ENCODE measurements around the gene LTBP3.
A peak's percentile ranks its signal among the peaks of the same experiment; 100 is the strongest.

Gene LTBP3

GRCh38 chr11:65503949-65504673 is 54.0 kb downstream of the LTBP3 start:
- ChIA-PET POLR2A (interaction anchor here (0.6 to 28.2 kb wide), 8 partner anchors 16 to 123 kb away, joined by 3 to 1129 read pairs (median 22); partner anchors contain the start of genes FAM89B, NEAT1 and ZNRD2), CTCF (interaction anchor here (0.5 to 7.3 kb wide), 7 partner anchors 10 to 301 kb away, joined by 3 to 69 read pairs (median 4); no protein-coding TSS in a partner anchor)
- TF ChIP-seq PATZ1 (tag by site-specific recombination; IDR thresholded peaks at IDR 0.05) (peak; percentile 33; the same call in 1 of the 2 replicates), PRDM6 (tag by site-specific recombination; IDR thresholded peaks at IDR 0.05) (peak; percentile 42), ZNF558 (tag by site-specific recombination; IDR thresholded peaks at IDR 0.05) (no peak), ZNF513 (tag by site-specific recombination; IDR thresholded peaks at IDR 0.05) (no peak), ZXDB (tag by site-specific recombination; IDR thresholded peaks at IDR 0.05) (0 out of 2 replicates have a peak, but pooled peaks have one; percentile 9)
- Histone ChIP-seq H3K9me3 (ENCODE audit: control insufficient read depth, insufficient read depth, low read depth, low read length) (no peaks in the 10 kb centered on the region), H3K36me3 (ENCODE audit: control insufficient read depth in 2 of 2, insufficient read depth in 1 of 2, low read length in 2 of 2) (peaks cover 0 to 70% of the 10 kb centered on the region in 2 experiments; a peak in 2 of 3 replicates), H3K4me1 (ENCODE audit: control insufficient read depth, insufficient read depth, low read length) (no peaks in the 10 kb centered on the region), H3K4me3 (ENCODE audit: low read depth, low read length) (peak overlapping the region; percentile 98), H3K27ac (ENCODE audit: extremely low read depth, low read depth, low read length) (0 out of 2 replicates have a peak overlapping the region, but pooled peaks have one; percentile 12)

GRCh38 chr11:65503368-65503948 is 54.7 kb downstream of the LTBP3 start:
- Histone ChIP-seq H3K9me3 (ENCODE audit: control insufficient read depth, insufficient read depth, low read depth, low read length) (no peaks in the 10 kb centered on the region), H3K4me3 (ENCODE audit: low read depth, low read length) (peak overlapping the region; percentile 98), H3K4me1 (ENCODE audit: control insufficient read depth, insufficient read depth, low read length) (no peaks in the 10 kb centered on the region), H3K27ac (ENCODE audit: extremely low read depth, low read depth, low read length) (no peak overlapping the region), H3K36me3 (ENCODE audit: control insufficient read depth in 2 of 2, insufficient read depth in 1 of 2, low read length in 2 of 2) (peaks cover 0 to 70% of the 10 kb centered on the region in 2 experiments; a peak in 2 of 3 replicates)
- ChIA-PET CTCF (interaction anchor here (0.7 to 2.4 kb wide), 4 partner anchors 26 to 188 kb away, joined by 3 to 10 read pairs (median 4); no protein-coding TSS in a partner anchor), POLR2A (interaction anchor here (0.5 to 28.2 kb wide), 8 partner anchors 8 to 122 kb away, joined by 3 to 1129 read pairs (median 22); partner anchors contain the start of genes NEAT1 and ZNRD2)
- no peak for TF ChIP-seq ZNF223 (tag by site-specific recombination; IDR thresholded peaks at IDR 0.05)
- TF ChIP-seq ZBTB49 (tag by site-specific recombination; IDR thresholded peaks at IDR 0.05; ENCODE audit: low read depth): no peak
- TF ChIP-seq ZNF274 (IDR thresholded peaks at IDR 0.05; ENCODE audit: low read length): no peak
- no peak for TF ChIP-seq ZNF274 (tag by site-specific recombination; IDR thresholded peaks at IDR 0.05; ENCODE audit: borderline replicate concordance)
- no peak for TF ChIP-seq ZNF747 (tag by site-specific recombination; IDR thresholded peaks at IDR 0.05)
- TF ChIP-seq ZBTB20 (tag by site-specific recombination; IDR thresholded peaks at IDR 0.05): no peak
- TF ChIP-seq ZNF544 (tag by site-specific recombination; IDR thresholded peaks at IDR 0.05): no peak
- TF ChIP-seq ZNF155 (tag by site-specific recombination; IDR thresholded peaks at IDR 0.05): no peak
- TF ChIP-seq BCL11B (tag by site-specific recombination; IDR thresholded peaks at IDR 0.05; ENCODE audit: low read depth): no peak
- TF ChIP-seq ZNF112 (tag by site-specific recombination; IDR thresholded peaks at IDR 0.05): no peak
- no peak for TF ChIP-seq ZNF266 (tag by site-specific recombination; IDR thresholded peaks at IDR 0.05; ENCODE audit: low read depth)
- TF ChIP-seq ZNF660 (tag by site-specific recombination; IDR thresholded peaks at IDR 0.05): no peak
- TF ChIP-seq ZNF138 (tag by site-specific recombination; IDR thresholded peaks at IDR 0.05; ENCODE audit: borderline replicate concordance): no peak
- TF ChIP-seq INSM2 (tag by site-specific recombination; IDR thresholded peaks at IDR 0.05): no peak
- no peak for TF ChIP-seq ZNF529 (tag by site-specific recombination; IDR thresholded peaks at IDR 0.05; ENCODE audit: insufficient replicate concordance)
- TF ChIP-seq ZNF133 (tag by site-specific recombination; IDR thresholded peaks at IDR 0.05): no peak
- no peak for TF ChIP-seq ZNF341 (tag by site-specific recombination; IDR thresholded peaks at IDR 0.05; ENCODE audit: low read depth)

Measured in HEK293 (cell line).